Suppressor macrophage treated with lipopolysaccharide for 1 hour (primary cell): ENCODE measurements around the gene TPSD1.
A peak's percentile ranks its signal among the peaks of the same experiment; 100 is the strongest.
"Not testable (repeated sequence)": the region's sequence is repeated elsewhere in the genome, so short reads cannot be mapped to it uniquely, and the experiment has no call there.

Source experiments
- DNase-seq, 3 donors: peaks; one replicate each; pipeline ENCODE4 v3.0.0-alpha.2; 2020 to 2022

TPSD1 gene

DNA sequence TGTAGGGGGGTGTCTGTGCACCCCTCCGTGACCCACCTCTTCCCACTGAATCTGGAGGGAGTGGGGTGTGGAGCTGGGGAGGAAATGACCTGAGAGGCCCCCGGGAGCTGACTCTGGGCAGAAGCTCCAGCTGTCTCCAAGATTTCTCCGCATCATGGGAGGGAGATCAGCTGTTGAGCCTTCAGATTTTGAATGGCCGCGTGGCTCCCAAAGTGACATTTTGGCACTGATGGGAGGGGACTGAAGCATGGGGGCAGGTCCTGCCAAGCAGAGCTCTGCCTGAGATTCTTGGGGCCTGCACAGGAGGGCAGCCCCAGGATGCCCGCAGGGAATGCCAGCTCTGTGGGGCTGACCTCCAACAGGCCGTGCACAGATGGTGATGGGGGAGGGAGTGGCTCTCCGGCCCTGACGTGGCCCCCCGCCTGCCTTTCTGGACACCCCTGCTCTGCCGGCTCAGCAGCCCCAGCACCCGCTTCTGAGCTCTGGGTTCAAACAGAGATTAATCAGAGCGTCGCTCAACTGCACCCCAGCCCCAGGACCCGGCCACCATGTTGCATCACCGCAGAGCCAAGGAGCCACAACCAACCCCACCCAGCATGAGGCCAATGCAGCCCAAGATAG, 28.2 kb downstream of the TPSD1 start:
- no peak for DNase-seq

DNA sequence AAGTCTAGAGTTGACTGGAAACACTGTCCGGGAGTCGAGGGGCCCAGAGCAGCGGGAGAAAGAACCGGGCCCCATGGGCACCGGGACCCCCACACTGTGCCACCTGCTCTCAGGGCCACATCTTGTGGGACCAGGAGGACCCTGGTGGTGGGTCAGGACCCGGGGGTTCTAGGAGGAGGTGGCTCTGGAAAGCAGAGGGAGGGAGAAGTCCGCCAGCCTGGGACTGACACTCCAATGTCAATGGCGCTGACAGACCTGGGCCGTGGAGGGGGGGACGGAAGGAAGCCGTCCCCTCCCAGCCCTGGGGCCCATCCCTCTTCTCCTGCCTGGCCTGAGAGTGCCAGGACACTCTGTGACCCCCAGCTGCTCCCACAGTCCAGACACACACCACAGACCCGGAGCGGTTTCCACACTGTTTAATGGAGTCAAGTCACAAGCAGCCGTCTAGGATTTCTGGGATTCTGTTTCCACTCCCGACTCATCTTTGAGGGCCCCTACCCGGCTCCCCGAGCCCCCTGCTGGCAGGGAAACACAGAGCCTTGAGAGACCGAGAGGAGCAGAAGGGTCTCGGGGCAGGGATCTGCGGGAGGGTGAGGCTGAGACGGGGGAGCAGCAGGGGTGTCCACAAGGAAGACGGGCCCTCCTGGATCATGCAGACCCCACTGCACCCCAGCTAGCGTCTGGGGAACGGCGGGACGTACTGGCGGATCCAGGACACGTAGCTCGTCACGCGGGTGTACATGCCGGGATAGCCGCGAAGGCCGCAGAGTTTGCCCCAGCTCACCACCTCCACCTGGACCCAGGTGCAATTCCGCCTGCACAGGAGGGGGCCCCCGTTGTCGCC, 30.0 kb downstream of the TPSD1 start:
- DNase-seq, result no peak

DNA sequence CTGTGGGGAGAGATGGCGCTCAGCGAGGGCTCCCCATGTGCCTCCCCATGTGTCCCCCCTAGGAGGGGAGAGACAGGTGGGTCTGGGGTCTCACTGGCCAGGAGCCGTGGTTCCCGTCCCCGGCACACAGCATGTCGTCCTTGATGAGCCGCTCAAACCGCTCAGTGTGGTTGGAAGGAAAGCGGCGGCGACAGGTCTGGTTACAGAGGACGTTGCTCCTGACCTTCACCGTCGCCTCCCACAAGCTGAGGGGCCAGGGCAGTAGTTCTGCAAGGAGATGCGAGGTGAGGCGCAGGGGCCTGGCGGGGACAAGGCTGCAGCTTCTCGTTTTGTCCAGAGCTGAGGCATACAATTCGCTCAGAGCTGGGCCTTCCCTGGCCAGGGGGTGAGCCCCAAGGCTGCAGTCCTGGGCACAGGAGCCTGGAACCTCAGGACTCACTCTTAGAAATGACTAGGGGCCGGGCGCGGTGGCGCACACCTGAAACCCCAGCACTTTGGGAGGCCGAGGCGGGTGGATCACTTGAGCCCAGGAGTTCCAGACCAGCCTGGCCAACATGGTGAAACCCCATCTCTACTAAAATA, 30.7 kb downstream of the TPSD1 start:
- no peak for DNase-seq

DNA sequence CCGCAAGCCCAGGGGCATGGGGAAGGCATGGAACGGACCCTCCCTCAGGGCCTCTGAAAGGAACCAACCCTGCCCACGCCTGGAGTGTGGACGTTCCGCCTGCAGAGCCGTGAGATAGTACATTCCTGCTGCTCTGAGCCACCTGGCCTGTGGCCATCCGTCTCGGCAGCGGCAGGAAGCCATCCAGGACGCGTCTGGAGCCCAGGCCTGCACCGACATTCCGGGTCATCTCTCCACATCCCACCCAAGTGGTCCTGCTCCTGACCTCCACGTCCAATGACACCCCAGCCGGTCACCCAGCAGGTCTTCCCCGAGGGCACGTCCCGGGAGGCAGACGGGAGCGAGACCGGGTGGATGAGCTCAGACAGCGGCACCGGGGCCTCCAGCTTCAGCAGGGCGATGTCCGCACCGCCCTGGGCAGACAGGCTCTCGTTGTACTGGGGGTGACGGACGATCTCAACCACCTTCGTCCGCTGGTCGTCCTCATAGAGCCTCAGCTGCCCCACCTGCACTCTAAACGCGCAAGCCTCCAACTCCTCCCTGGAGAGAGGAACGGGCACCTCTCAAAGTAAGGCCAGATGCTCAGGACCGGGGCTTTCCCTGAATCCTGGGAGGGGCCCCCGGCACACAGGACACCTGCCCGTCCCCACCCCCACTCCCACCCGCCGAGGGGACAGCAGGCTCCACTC, 32.3 kb downstream of the TPSD1 start:
- no peak for DNase-seq

DNA sequence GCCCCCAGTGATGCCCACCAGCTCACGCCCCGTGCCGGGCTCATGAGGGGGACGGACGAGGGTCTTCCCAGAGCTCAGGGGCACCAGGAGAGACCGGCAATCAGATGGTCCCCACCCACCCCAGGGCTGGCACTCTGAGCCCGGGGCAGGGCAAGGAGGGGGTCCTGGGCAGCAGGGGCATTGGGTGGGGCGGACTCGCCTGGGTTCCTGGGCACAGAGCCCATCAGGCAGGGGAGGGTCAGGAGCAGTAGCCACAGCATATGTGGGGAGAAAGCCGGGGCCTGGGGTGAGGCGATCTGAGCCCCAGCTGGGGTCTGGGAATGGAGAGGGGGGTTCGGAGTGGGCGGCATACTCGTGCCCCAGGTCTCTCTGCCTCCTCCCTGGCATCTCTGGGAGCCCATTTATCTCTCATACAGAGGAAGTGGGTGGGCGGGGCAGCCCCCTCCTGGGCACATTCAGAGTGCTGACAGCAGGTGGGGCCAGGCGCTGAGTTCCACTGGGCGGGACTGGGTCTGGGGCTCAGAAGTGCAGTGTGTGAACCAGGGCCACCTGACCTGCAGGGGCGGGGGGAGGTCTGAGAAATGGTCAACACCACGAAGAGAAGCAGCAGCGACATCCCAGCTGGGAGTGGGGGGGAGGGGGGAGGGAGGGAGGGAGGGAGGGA, 33.1 kb downstream of the TPSD1 start:
- no peak for DNase-seq

DNA sequence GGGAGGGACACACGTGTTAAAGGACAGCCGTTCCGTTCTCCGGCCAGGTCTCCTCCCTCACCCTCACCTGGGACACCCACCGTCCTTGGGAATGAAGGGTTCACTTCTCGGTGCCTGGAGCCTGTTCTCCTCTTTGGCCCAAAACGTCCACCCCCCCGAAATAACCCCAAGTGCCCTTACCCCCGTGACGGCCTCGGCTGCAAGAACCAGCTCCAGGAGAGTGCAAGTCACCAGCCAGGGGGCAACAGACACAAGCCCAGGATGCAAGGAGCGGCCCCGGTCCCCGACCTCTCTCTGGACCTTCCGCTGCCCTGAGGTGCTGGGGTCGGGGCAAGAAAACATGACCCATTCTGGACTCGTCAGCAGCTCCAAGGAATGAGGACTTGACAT, 33.6 kb downstream of the TPSD1 start:
- no peak for DNase-seq

DNA sequence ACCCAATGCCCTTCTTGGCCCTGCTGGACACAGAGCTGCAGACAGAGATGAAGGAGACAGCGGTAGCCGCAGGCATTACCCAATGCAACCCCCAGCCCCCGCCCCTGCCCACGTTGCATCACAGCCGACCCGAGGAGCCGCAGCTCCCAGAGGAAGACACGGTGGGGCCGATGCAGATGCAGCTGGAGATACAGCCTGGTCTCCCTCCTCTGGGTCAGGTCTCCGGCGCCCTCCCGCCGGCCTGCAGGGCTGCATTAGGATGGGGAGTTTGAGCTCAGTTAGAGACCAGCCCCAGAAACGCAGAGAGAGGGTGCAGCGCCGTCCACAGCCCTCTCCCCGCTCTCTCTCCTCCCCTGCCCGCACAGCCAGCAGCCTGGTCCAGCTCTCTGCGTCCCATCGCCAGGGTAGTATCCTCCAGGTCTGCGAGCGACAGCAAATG, 34.2 kb downstream of the TPSD1 start:
- DNase-seq, result peak in 1 of 3 donors; percentile 31

DNA sequence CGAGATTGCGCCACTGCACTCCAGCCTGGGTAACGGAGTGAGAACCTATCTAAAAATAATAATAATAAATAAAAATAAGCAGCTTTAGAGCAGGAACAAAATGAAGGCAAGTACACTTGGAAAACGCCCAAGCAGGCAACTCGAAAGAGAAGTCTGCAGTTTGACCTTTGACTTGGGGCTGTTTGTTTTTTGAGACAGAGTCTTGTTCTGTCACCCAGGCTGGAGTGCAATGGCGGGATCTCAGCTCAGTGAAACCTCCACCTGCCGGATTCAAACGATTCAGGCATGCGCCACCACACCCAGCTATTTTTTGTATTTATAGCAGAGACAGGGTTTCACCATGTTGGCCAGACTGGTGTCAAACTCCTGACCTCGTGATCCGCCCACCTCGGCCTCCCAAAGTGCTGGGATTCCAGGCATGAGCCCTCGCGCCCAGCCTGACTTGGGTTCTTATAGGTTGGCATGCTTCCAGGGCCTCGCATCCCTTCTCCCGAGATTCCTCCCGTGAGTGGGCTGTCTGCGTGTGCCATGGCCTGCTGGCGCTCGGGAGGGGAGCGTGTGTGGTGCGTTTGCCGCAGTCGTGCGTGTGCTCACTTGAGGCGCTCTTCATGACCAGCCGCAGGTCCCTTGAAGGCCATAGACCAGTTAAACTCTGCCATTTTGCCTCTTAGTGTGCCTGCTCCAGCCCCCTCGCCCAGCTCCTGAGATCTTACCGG, 35.1 kb downstream of the TPSD1 start:
- DNase-seq, result no peak

DNA sequence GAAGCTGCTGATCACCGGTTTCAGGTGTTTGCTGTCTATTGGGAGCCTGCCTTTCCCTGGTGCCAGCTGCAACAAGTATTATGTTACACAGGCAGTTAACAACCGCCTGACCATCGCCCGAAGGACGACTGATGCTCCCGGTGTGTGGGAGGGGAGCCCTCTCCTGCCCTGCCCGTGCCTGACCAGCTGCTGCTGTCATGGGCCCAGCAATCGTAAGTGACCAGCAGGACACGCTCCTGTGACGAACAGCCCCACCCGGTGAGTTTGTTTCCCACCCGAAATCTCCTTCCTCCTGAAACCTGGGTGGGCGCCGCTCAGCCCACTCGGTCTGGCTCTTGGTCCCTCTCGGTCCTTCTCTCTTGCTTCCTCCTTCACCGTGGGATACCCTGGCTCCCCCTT, 35.7 kb downstream of the TPSD1 start:
- no peak for DNase-seq

DNA sequence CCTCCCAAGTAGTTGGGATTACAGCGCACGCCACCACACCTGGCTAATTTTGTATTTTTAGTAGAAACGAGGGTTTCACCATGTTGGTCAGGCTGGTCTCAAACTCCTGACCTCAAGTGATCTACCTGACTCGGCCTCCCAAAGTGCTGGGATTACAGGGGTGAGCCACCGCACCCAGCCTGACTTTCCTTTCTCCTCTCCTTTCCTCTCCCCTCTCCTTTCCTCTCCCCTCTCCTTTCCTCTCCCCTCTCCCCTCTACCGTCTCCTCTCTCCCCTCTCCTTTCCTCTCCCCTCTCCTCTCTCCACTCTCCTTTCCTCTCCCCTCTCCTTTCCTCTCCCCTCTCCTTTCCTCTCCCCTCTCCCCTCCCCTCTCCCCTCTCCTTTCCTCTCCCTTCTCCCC, 36.3 kb downstream of the TPSD1 start:
- DNase-seq, result not testable (repeated sequence)

DNA sequence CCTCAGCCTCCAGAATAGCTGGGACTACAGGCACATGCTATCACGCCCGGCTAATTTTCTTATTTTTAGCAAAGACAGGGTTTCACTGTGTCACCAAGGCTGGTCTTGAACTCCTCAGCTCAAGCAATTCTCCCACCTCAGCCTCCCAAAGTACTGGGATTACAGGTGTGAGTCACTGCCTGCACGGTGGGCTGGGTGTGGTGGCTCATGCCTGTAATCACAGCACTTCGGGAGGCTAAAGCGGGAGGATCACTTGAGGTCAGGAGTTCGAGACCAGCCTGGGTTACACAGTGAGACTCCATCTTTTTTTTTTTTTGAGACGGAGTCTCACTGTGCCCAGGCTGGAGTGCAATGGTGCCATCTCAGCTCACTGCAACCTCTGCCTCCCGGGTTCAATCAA, 36.9 kb downstream of the TPSD1 start:
- not testable (repeated sequence) for DNase-seq

DNA sequence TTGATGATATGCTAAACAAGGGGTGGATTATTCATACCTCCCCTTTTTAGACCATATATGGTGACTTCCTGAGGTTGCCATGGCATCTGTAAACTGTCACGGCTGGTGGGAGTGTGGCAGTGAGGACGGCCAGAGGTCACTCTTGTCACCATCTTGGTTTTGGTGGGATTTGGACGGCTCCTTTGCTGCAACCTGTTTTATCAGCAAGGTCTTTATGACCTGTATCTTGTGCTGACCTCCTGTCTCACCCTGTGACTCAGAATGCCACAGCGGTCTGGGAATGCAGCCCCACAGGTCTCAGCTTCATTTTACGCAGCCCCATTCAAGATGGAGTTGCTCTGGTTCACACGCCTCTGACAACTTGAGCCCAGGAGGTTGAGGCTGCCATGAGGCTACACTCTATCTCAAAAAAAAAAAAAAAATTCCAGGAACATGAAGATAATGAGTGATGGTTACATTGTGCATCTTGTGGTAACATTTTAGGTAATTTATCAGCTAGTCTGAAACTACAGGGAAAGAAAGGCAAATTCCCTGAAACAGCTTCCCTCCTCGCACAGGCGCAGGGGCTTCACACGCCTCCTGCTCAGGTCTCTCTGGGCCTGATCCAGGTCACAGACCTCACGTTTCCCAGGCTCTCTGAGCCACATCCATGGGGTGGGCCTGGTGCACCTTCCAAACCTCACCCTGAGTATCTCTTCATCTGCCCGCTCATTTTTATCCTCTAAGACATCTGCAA, 38.2 kb downstream of the TPSD1 start:
- DNase-seq, result no peak

DNA sequence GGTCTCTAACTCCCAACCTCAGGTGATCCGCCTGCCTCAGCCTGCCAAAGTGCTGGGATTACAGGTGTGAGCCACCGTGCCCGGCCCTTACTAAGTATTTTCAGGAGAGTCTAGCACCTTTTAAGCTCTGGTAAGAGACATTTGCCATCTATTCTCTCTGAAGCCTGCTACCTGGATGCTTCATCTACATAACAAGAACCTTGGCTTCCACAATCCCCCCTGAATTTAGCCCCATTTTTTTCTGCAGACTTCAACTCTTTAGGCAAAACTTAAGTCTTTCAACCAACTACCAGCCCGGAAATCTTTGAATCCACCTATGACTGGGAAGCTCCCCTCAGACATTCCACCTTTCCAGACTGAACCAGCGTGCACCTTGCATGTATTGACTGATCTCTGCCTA, 39.6 kb downstream of the TPSD1 start:
- no peak for DNase-seq

DNA sequence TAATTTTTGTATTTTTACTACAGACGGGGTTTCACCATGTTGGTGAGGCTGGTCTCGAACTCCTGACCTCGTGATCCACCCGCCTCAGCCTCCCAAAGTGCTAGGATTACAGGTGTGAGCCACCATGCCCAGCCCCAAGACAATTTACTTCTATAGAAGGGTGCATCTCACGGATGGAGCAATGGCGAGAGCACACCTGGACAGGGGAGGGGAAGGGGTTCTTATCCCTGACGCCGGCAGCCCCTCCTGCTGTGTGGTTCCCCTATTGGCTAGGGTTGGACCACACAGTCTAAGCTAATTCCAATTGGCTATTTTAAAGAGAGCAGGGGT, 40.8 kb downstream of the TPSD1 start:
- not testable (repeated sequence) for DNase-seq

DNA sequence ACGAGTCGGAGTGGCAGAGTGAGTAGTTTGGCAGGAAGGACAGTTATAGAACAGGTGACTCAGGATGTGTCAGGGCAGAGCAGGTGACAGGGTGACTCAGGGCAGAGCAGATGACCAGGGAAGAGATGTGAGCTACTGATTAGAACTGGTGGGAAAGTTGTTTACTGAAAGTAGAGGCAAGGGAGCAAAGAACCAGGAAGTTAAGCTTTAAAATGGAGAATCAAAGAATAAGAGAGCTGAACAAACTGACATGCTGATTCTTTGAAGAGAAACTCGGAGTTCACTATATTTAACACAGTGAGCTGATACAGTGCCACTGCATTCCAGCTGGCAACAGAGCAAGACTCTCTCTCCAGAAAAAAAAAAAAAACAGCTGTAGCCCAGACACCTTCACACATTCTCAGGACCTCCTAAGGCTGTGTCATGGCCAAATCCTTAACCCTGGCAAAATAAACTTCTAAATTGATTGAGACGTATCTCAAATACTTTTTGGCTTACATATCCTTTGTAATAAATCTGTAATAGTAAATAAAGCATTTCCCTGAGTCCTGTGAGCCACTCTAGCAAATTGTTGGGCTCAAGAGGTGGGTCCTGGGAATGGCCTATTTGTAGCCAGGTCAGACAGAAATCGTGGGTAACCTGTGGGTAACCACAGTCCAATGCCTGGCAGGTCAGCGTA, 41.3 kb downstream of the TPSD1 start:
- peak; percentile 29 to 40 (median 33) for DNase-seq

DNA sequence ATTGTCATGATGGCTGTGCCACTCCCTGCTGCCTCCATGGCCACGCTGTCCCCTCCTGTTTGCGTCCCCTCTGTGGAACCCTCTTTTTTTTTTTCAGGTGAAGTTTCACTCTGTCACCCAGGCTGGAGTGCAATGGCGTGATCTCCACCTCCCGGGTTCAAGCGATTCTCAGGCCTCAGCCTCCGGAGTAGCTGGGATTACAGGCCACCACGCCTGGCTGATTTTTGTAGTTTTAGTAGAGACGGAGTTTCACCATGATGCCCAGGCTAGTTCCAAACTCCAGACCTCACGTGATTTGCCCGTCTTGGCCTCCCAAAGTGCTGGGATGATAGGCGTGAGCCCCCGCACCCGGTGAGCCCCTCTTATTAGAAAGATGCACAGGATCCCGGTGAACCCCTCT, 42.5 kb downstream of the TPSD1 start:
- no peak for DNase-seq

DNA sequence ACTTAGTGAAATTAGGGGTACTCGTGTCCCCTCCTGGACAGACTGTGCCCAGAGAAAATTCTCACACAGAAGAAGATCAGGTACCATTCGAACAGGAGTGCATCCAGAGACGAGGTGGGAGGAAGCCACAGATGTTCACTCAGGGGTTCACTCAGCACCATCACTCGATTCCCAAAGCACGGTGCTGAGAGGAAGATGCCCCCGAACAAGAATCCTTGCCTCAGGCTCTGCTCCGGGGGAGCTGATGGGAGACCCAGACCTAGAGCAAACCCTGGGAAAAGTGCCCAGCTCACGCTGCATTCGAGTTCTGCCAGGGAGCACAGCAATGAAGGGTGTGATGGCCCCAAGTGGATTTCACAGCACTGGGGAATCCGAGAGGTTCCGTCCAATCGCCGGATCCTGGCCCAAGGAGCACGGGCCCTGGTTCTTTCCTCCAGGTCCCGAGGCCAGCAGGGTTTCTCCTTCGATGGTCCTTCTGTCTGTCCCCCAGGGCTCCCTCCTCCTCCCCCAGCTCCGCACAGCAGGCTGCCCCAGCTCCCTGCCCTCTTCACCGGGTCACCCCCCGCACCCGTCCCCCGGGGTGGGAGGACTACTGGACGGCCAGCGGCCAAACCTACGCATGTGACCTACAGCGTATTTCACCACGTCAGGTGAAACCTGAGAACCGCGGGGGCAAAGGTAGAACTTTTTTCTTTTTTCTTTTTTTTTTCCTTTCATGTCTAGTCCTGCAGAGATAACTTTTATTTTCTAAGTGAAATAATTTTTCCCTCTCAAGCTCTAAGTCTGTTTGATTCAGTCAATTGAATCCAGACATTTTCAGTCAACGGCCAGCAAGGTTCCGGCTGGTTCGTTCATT, 43.4 kb downstream of the TPSD1 start:
- DNase-seq, result no peak

DNA sequence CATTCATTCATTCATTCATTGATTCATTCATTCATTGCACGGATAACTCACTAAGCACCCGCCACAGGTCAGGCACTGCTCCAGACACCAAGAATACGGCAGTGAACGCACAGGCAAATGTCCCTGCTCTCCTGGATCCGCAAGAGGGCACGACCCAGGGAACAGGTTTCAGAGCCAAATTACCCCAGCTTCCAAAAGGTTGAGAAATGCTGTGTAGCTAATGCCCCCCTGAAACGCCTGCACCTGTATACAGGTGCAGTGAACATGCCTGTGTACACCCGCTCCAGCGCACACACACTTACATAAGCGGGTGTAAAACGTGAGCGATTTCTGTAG, 44.0 kb downstream of the TPSD1 start:
- DNase-seq, result no peak

DNA sequence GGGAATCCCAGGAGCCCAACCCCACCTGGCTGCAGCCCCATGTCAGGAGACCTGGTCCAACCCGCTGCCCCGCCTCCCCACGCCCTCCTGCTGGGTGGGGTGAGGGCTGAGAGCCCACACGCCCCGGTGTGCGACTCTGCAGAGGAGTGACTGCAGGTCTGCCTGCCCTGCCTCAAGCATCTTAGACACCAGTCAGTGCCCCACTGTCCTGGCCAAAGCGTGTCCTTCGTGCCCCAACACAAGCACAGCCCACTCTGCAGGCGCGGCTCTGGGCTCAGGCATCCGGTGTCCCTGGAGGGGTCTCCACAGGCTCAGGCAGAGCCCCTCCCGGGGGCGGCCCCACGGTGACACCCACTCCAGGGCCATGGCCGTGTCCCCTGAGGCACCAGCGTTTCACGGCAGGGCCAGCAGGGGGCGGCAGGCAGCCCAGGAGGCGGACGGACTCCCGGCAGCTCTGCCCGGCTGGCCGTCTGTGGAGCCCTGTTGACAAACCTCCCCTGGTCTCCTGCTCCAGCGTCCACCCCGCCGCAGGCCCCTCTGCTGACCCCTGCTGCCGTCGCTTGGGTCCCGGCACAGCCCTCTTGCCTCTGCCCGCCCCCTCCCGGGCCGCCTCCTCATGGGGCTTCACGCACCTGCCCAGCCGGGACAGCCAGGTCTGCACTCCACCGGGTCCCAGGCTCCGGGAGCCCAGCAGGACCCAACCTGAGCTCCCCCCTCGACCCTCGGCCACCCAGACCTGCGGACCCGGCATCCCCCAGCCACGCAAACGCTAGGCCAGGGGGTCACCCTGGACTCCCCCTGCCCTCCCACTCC, 45.0 kb downstream of the TPSD1 start:
- peak; percentile 71 to 89 (median 84) for DNase-seq
